22Rv1 (cell line): ENCODE measurements around the gene TWNK.

Experiments
- CTCF ChIP-seq: fragments of 450-650 bp; IDR thresholded peaks from 2 replicates; pipeline ENCODE4 v1.5.1; 2017; ENCODE audit warnings: mild to moderate bottlenecking
- ZFX ChIP-seq: fragments of 450-650 bp; IDR thresholded peaks from 2 replicates; pipeline ENCODE4 v1.6.1; 2017; ENCODE audit warnings: antibody characterized with exemption, borderline replicate concordance

- TF ChIP-seq CTCF: no peak
- no peak for TF ChIP-seq ZFX
Observed at GRCh38 chr10:101019440-101019703, 32.0 kb downstream of the TWNK start.
